K562 (cell line): Measurements from ENCODE around the gene CADPS2. TPM values are rescaled to one million over a fixed set of nuclear protein-coding genes. Genes with fewer than 3 reads are reported as not detected.

Source experiments
- ATAC-seq: fragments of 200-7000 bp; cut with Tn5 transposase; 3 replicates; pipeline ENCODE4 v1.9.1; 2020; ENCODE audit warnings: moderate library complexity
- BruUV-seq: library from RNA; stranded (reverse); fragments of 400-500 nt; replicated peaks from 2 replicates; lab custom pipeline; 2021; lab: Mats Ljungman, UMichigan
- CTCF ChIA-PET: fragments of 300-600 bp; formaldehyde crosslinking; extraction: SDS; loops from one replicate; lab custom pipeline; 2021; ENCODE audit warnings: low intra/inter-chr PET ratio; lab: Yijun Ruan, JAX
- POLR2A ChIA-PET: fragments of 300-600, 350-650 bp; sonication (Branson Sonifier 250); formaldehyde crosslinking; extraction: SDS; loops from one replicate; lab custom pipeline; 2021; ENCODE audit warnings: antibody characterized with exemption, inconsistent platforms; lab: Yijun Ruan, JAX
- DNase-seq, 4 experiments: peaks; one replicate each; pipeline versions ENCODE4 v3.0.0 to v3.0.0-alpha.2; 2011 to 2018; ENCODE audit warnings: low spot score in 3 of 4, mixed read lengths in 3 of 4; ENCODE audit errors: extremely low read depth in 1 of 4
- FAIRE-seq: peaks from 2 replicates; lab custom pipeline; 2011; peaks lifted over from hg19 to GRCh38; lab: Jason Lieb, UNC
- H2AFZ ChIP-seq: 2 replicates; pipeline ENCODE4 v1.6.0; 2011; ENCODE audit warnings: low read depth, low read length, control low read depth, inconsistent platforms
- H3K27ac ChIP-seq: fragments of 200-600 bp; 3 replicates; pipeline ENCODE4 v1.8.0; 2011; ENCODE audit warnings: low read depth, mild to moderate bottlenecking, control low read depth, inconsistent platforms, low read length, moderate library complexity, mixed read lengths; ENCODE audit errors: extremely low read depth
- H3K27me3 ChIP-seq, 2 experiments: fragments of 300-600 bp in 1 of 2; 2 replicates in 1 of 2; 3 replicates in 1 of 2; pipeline versions ENCODE4 v1.6.0 to v1.8.0; 2011; ENCODE audit warnings: inconsistent platforms in 2 of 2, low read length in 2 of 2, mild to moderate bottlenecking in 1 of 2, mixed read lengths in 1 of 2, moderate library complexity in 1 of 2; ENCODE audit not compliant: control insufficient read depth in 2 of 2, insufficient read depth in 2 of 2
- H3K36me3 ChIP-seq: fragments of 300-600 bp; 3 replicates; pipeline ENCODE4 v1.8.0; 2011; ENCODE audit warnings: mild to moderate bottlenecking, low read length, inconsistent platforms; ENCODE audit not compliant: control insufficient read depth, insufficient read depth
- H3K4me1 ChIP-seq, 2 experiments: fragments of 200-600 bp in 1 of 2; replicated peaks in 1 of 2; 2 replicates in 1 of 2; 3 replicates in 1 of 2; pipeline versions ENCODE4 v1.5.1 to v1.8.0; 2011; ENCODE audit warnings: inconsistent platforms in 2 of 2, low read length in 2 of 2, mild to moderate bottlenecking in 1 of 2, mixed read lengths in 1 of 2, moderate library complexity in 1 of 2; ENCODE audit not compliant: control insufficient read depth in 2 of 2, insufficient read depth in 2 of 2
- H3K4me2 ChIP-seq: 2 replicates; pipeline ENCODE4 v1.6.1; 2011; ENCODE audit warnings: low read length, control low read depth, inconsistent platforms, mixed read lengths; ENCODE audit not compliant: insufficient read depth
- H3K4me3 ChIP-seq: fragments of 200-600 bp; sonication (generic), shearing (Covaris generic); 2 replicates; pipeline ENCODE4 v1.5.1; 2016; ENCODE audit warnings: control low read depth, inconsistent platforms
- H3K79me2 ChIP-seq: fragments of 200-600 bp; 3 replicates; pipeline ENCODE4 v1.8.0; 2011; ENCODE audit warnings: low read length, inconsistent platforms; ENCODE audit not compliant: control insufficient read depth, insufficient read depth
- H3K9ac ChIP-seq, 2 experiments: 2 replicates each; pipeline versions ENCODE4 v1.6.0 to v1.6.1; 2011; ENCODE audit warnings: low read depth in 2 of 2, low read length in 2 of 2, control low read depth in 1 of 2, inconsistent platforms in 1 of 2, mild to moderate bottlenecking in 1 of 2, mixed read lengths in 1 of 2; ENCODE audit not compliant: insufficient read depth in 1 of 2
- H3K9me1 ChIP-seq: one replicate; pipeline ENCODE4 v1.6.0; 2011; ENCODE audit warnings: inconsistent platforms, mild to moderate bottlenecking, low read length, moderate library complexity; ENCODE audit not compliant: control insufficient read depth, insufficient read depth
- H3K9me3 ChIP-seq: replicated peaks from 2 replicates; pipeline ENCODE4 v1.5.1; 2011; ENCODE audit warnings: low read depth, low read length, inconsistent platforms; ENCODE audit not compliant: control insufficient read depth, insufficient read depth
- H4K20me1 ChIP-seq: replicated peaks from 2 replicates; pipeline ENCODE4 v1.6.1; 2011; ENCODE audit warnings: low read length, inconsistent platforms, mixed read lengths; ENCODE audit not compliant: control insufficient read depth, insufficient read depth
- BRF1 ChIP-seq: IDR thresholded peaks from 3 replicates; pipeline ENCODE4 v1.6.1; 2011; ENCODE audit warnings: borderline replicate concordance, mild to moderate bottlenecking; ENCODE audit not compliant: insufficient read length; ENCODE audit errors: extremely low read depth
- CEBPB ChIP-seq: fragments of 450-650 bp; IDR thresholded peaks from 2 replicates; pipeline ENCODE4 v1.6.1; 2016; ENCODE audit warnings: missing genetic modification characterization, missing compliant biosample characterization
- EWSR1 ChIP-seq: fragments of 450-650 bp; IDR thresholded peaks from 2 replicates; pipeline ENCODE4 v1.6.1; 2018; ENCODE audit warnings: borderline replicate concordance, mild to moderate bottlenecking, low read depth, moderate library complexity; ENCODE audit not compliant: partially characterized antibody
- MCM7 ChIP-seq, 2 experiments: fragments of 450-650 bp; IDR thresholded peaks; 2 replicates each; pipeline ENCODE4 v1.6.1; 2016 to 2018
- MTA2 ChIP-seq: fragments of 450-650 bp; IDR thresholded peaks from 2 replicates; pipeline ENCODE4 v1.6.1; 2016; ENCODE audit warnings: low read depth
- MYC ChIP-seq, 2 experiments: fragments of 250-450 bp in 1 of 2; sonication (Bioruptor Pico) in 1 of 2; IDR thresholded peaks; 2 replicates each; pipeline versions ENCODE4 v1.5.1 to v1.6.1; 2012 to 2021; ENCODE audit warnings: low read depth in 2 of 2, borderline replicate concordance in 1 of 2, improper control_type of control experiment in 1 of 2, low read length in 1 of 2, mild to moderate bottlenecking in 1 of 2, moderate library complexity in 1 of 2
- PHB ChIP-seq: fragments of 250-450 bp; sonication (Bioruptor Pico); IDR thresholded peaks from 2 replicates; pipeline ENCODE4 v1.5.0; 2021
- POU5F1 ChIP-seq: fragments of 150-350 bp; IDR thresholded peaks from 2 replicates; pipeline ENCODE4 v1.6.1; 2014; ENCODE audit warnings: borderline replicate concordance, low read length, low read depth, mild to moderate bottlenecking; ENCODE audit not compliant: partially characterized antibody
- SMAD3 ChIP-seq: fragments of 450-650 bp; formaldehyde crosslinking; conservative IDR thresholded peaks from 2 replicates; pipeline ENCODE4 v1.4.0; 2020; ENCODE audit warnings: mild to moderate bottlenecking
- SMC3 ChIP-seq: conservative IDR thresholded peaks from 2 replicates; pipeline ENCODE4 v1.6.1; 2011; ENCODE audit warnings: low read depth, low read length, improper control_type of control experiment; ENCODE audit not compliant: insufficient read depth
- SNIP1 ChIP-seq: fragments of 450-650 bp; IDR thresholded peaks from 2 replicates; pipeline ENCODE4 v1.7.1; 2017; ENCODE audit warnings: low read depth, mild to moderate bottlenecking
- TFE3 ChIP-seq: fragments of 450-650 bp; formaldehyde crosslinking; IDR thresholded peaks from 2 replicates; pipeline ENCODE4 v1.4.0; 2020; ENCODE audit warnings: mild to moderate bottlenecking, mixed read lengths
- ZBTB2 ChIP-seq: fragments of 450-650 bp; IDR thresholded peaks from 2 replicates; pipeline ENCODE4 v1.6.1; 2016; ENCODE audit warnings: antibody characterized with exemption
- ZNF3 ChIP-seq: fragments of 250-450 bp; sonication (Bioruptor Pico); IDR thresholded peaks from 2 replicates; pipeline ENCODE4 v1.5.0; 2021; ENCODE audit warnings: mild to moderate bottlenecking, moderate library complexity
- WGBS: fragments of 100-300 bp; shearing (Covaris generic); methylation state at CpG from one replicate; pipeline ENCODE4 v1.1.6; 2016; ENCODE audit warnings: low coverage, mixed read lengths; ENCODE audit not compliant: insufficient coverage; ENCODE audit errors: missing lambda C conversion rate; 5-methylcytosine and 5-hydroxymethylcytosine counted together
- in situ Hi-C: fragments of 300-500 bp; cut with MboI; formaldehyde crosslinking; loops from 4 replicates; pipeline ENCODE4 v1.15.0; 2018; ENCODE audit warnings: inconsistent platforms, mixed read lengths
- intact Hi-C: fragments of 100-400 bp; cut with micrococcal nuclease; formaldehyde crosslinking; loops from 2 replicates; pipeline ENCODE4 v1.14.2; 2022
- polyA plus RNA-seq, 8 experiments: library from polyadenylated mRNA; depleted of rRNA in 4 of 8; stranded (reverse) in 5 of 8; unstranded in 3 of 8; fragments of >200 nt; fragmentation: Nextera tagmentation in 2 of 8; fragmentation: Illumina TruSeq in 1 of 8; extraction: Ambion mirVana in 2 of 8; extraction: Trizol in 1 of 8; gene quantifications; 2 replicates each; pipeline versions ENCODE4 v1.2.1 to v1.2.3, GENCODE V29; 2011 to 2014; ENCODE audit warnings: inconsistent platforms in 1 of 8, missing spikeins in 1 of 8
- total RNA-seq, 7 experiments: library from RNA; depleted of rRNA in 6 of 7; stranded (reverse); fragments of >200 nt in 6 of 7; fragmentation: Illumina TruSeq in 2 of 7; extraction: Trizol in 2 of 7; gene quantifications; 2 replicates each; pipeline versions ENCODE4 v1.2.1 to v1.2.3, GENCODE V29; 2011 to 2021; ENCODE audit warnings: low replicate concordance in 1 of 7

Gene CADPS2
- total and polyA plus RNA-seq, 9 of the 15 experiments (the other 6 are each of a cell fraction or from before 2014, with no cell fraction given) = 0.03 to 0.14 (median 0.04) TPM; not detected in 1

GRCh38 chr7:122561326-122561725 lies 324.9 kb downstream of the CADPS2 start:
- H3K9me3 ChIP-seq = no peaks in the 10 kb centered on the region; the same call in 1 of the 2 replicates
- no peaks in the 10 kb centered on the region for H3K79me2 ChIP-seq
- H3K9me1 ChIP-seq = no peaks in the 10 kb centered on the region
- TF ChIP-seq EWSR1 (no peak), MTA2 (no peak), MYC (IDR thresholded peaks at IDR 0.05; ENCODE audit: low read depth, low read length) (no peak), MYC (CRISPR knock-in tag; IDR thresholded peaks at IDR 0.05; ENCODE audit: borderline replicate concordance, low read depth) (no peak), SNIP1 (no peak), PHB (no peak), SMAD3 (CRISPR knock-in tag) (no peak), MCM7 (IDR thresholded peaks at IDR 0.05) (no peak), POU5F1 (no peak), SMC3 (no peak), ZNF3 (no peak), BRF1 (no peak), ZBTB2 (no peak), TFE3 (no peak), CEBPB (tag) (no peak)
- no peak overlapping the region for H3K4me2 ChIP-seq
- no TSS peak for BruUV-seq
- 0% methylated on average over 2 of the region's 2 CpGs for WGBS
- FAIRE-seq = no peak
- ATAC-seq = no peak
- ChIA-PET POLR2A (no interaction called here), CTCF (no interaction called here)
- H4K20me1 ChIP-seq = no peaks in the 10 kb centered on the region
- in situ Hi-C loops = no loop called here
- DNase-seq = no peak
- intact Hi-C loops = no loop called here
- H3K36me3 ChIP-seq = no peaks in the 10 kb centered on the region
- no peak overlapping the region for H3K9ac ChIP-seq
- H3K4me1 ChIP-seq = no peaks in the 10 kb centered on the region
- no peak overlapping the region for H2AFZ ChIP-seq
- no peak overlapping the region for H3K27ac ChIP-seq
- H3K27me3 ChIP-seq = no peaks in the 10 kb centered on the region
- H3K4me3 ChIP-seq = no peak overlapping the region
